CD14-positive monocyte (primary cell): ENCODE measurements around the gene PRCP. TPM values are rescaled to one million over a fixed set of nuclear protein-coding genes. Genes with fewer than 3 reads are reported as not detected.
A peak's percentile ranks its signal among the peaks of the same experiment; 100 is the strongest.

Experiments used
- DNase-seq, 3 donors: peaks; one replicate each; pipeline ENCODE4 v3.0.0-alpha.2; 2011 to 2022
- H2AFZ ChIP-seq: 2 replicates; pipeline ENCODE4 v1.6.0; 2012; ENCODE audit warnings: mild to moderate bottlenecking, low read depth, low read length, inconsistent platforms; ENCODE audit not compliant: insufficient read depth, poor library complexity, severe bottlenecking
- H3K27ac ChIP-seq, 2 donors: 1 replicate in 1 of 2; 2 replicates in 1 of 2; pipeline ENCODE4 v1.5.1; 2012 to 2013; ENCODE audit warnings: low read length in 2 of 2, control low read depth in 1 of 2, inconsistent platforms in 1 of 2, low read depth in 1 of 2, mild to moderate bottlenecking in 1 of 2
- H3K27me3 ChIP-seq, 2 donors: one replicate each; pipeline versions ENCODE4 v1.6.0 to v1.6.1; 2011 to 2013; ENCODE audit warnings: low read length in 2 of 2; ENCODE audit not compliant: control insufficient read depth in 2 of 2, insufficient read depth in 2 of 2
- H3K36me3 ChIP-seq, 2 donors: replicated peaks in 1 of 2; 1 replicate in 1 of 2; 2 replicates in 1 of 2; pipeline versions ENCODE4 v1.5.1 to v1.6.1; 2012 to 2013; ENCODE audit warnings: low read length in 2 of 2, control low read depth in 1 of 2, inconsistent platforms in 1 of 2, mild to moderate bottlenecking in 1 of 2; ENCODE audit not compliant: insufficient read depth in 2 of 2, control insufficient read depth in 1 of 2
- H3K4me1 ChIP-seq, 2 donors: 1 replicate in 1 of 2; 2 replicates in 1 of 2; pipeline versions ENCODE4 v1.5.1 to v1.6.1; 2012 to 2013; ENCODE audit warnings: low read length in 2 of 2, control low read depth in 1 of 2, inconsistent platforms in 1 of 2, mild to moderate bottlenecking in 1 of 2, moderate library complexity in 1 of 2; ENCODE audit not compliant: insufficient read depth in 2 of 2, control insufficient read depth in 1 of 2
- H3K4me2 ChIP-seq: replicated peaks from 2 replicates; pipeline ENCODE3; 2012; ENCODE audit warnings: low read length, moderate library complexity, mild to moderate bottlenecking; ENCODE audit not compliant: poor library complexity, severe bottlenecking; ENCODE audit errors: extremely low read depth
- H3K4me3 ChIP-seq, 3 experiments: fragments of 200-600 bp in 1 of 3; sonication (generic) in 1 of 3; replicated peaks in 1 of 3; 1 replicate in 2 of 3; 2 replicates in 1 of 3; pipeline ENCODE4 v1.5.1; 2011 to 2013; ENCODE audit warnings: low read length in 3 of 3, mild to moderate bottlenecking in 3 of 3, control low read depth in 2 of 3, low read depth in 2 of 3, inconsistent platforms in 1 of 3, moderate library complexity in 1 of 3
- H3K79me2 ChIP-seq: 2 replicates; pipeline ENCODE4 v1.6.0; 2012; ENCODE audit warnings: mild to moderate bottlenecking, control low read depth, inconsistent platforms, low read length, moderate library complexity; ENCODE audit not compliant: insufficient read depth
- H3K9ac ChIP-seq: 2 replicates; pipeline ENCODE4 v1.6.0; 2017; ENCODE audit warnings: low read length, mild to moderate bottlenecking; ENCODE audit not compliant: insufficient read depth, poor library complexity, severe bottlenecking
- H3K9me3 ChIP-seq, 2 donors: replicated peaks in 1 of 2; 1 replicate in 1 of 2; 2 replicates in 1 of 2; pipeline versions ENCODE4 v1.5.1 to v1.6.1; 2012 to 2013; ENCODE audit warnings: low read length in 2 of 2, control low read depth in 1 of 2; ENCODE audit not compliant: control insufficient read depth in 1 of 2, insufficient read depth in 1 of 2
- H4K20me1 ChIP-seq: 2 replicates; pipeline ENCODE4 v1.6.0; 2012; ENCODE audit warnings: mild to moderate bottlenecking, low read length, control low read depth, moderate library complexity; ENCODE audit not compliant: insufficient read depth
- H3K27ac Mint-ChIP-seq, 7 donors: one replicate each; pipeline ENCODE4 v1.8.0; 2020; ENCODE audit warnings: mild to moderate bottlenecking in 7 of 7, mixed read lengths in 7 of 7, moderate library complexity in 6 of 7, inconsistent platforms in 2 of 7
- H3K27me3 Mint-ChIP-seq, 3 donors: one replicate each; pipeline ENCODE4 v1.8.0; 2021 to 2022; ENCODE audit warnings: low read depth in 3 of 3, mild to moderate bottlenecking in 3 of 3, mixed read lengths in 3 of 3, moderate library complexity in 3 of 3, inconsistent platforms in 1 of 3
- H3K36me3 Mint-ChIP-seq, 2 donors: one replicate each; pipeline ENCODE4 v1.8.0; 2020; ENCODE audit warnings: mixed read lengths in 2 of 2, inconsistent platforms in 1 of 2, mild to moderate bottlenecking in 1 of 2
- H3K4me1 Mint-ChIP-seq: one replicate; pipeline ENCODE4 v1.8.0; 2020; ENCODE audit warnings: mild to moderate bottlenecking, mixed read lengths
- H3K4me3 Mint-ChIP-seq, 2 donors: one replicate each; pipeline ENCODE4 v1.8.0; 2020; ENCODE audit warnings: mild to moderate bottlenecking in 2 of 2, mixed read lengths in 2 of 2, moderate library complexity in 1 of 2
- H3K9me3 Mint-ChIP-seq, 7 donors: one replicate each; pipeline ENCODE4 v1.8.0; 2020 to 2022; ENCODE audit warnings: mixed read lengths in 7 of 7, mild to moderate bottlenecking in 6 of 7, moderate library complexity in 6 of 7, inconsistent platforms in 2 of 7
- WGBS: methylation state at CpG from one replicate; pipeline ENCODE4 v1.1.5; 2013; ENCODE audit warnings: missing lambda C conversion rate; ENCODE audit not compliant: insufficient coverage; 5-methylcytosine and 5-hydroxymethylcytosine counted together
- intact Hi-C, 2 donors: fragments of 100-400 bp; cut with micrococcal nuclease; formaldehyde crosslinking; loops; one replicate each; pipeline versions ENCODE4 v1.15.0 to v1.15.1; 2023
- polyA plus RNA-seq, 3 donors: library from polyadenylated mRNA; depleted of rRNA in 1 of 3; unstranded in 2 of 3; stranded (reverse) in 1 of 3; fragments of 300-500 nt in 2 of 3; fragments of >200 nt in 1 of 3; fragmentation: Illumina TruSeq in 2 of 3; gene quantifications; 1 replicate in 2 of 3; 2 replicates in 1 of 3; pipeline ENCODE4 v1.2.3, GENCODE V29; 2012 to 2021
- TF ChIP-seq, protein P1 (sequence below): fragments of 200-600 bp; IDR thresholded peaks from one replicate; pipeline ENCODE4 v1.8.0; 2022; ENCODE audit warnings: antibody characterized with exemption, mild to moderate bottlenecking

PRCP gene
- polyA plus RNA-seq, 3 donors: 68.0 to 228 (median 186) TPM

DNA sequence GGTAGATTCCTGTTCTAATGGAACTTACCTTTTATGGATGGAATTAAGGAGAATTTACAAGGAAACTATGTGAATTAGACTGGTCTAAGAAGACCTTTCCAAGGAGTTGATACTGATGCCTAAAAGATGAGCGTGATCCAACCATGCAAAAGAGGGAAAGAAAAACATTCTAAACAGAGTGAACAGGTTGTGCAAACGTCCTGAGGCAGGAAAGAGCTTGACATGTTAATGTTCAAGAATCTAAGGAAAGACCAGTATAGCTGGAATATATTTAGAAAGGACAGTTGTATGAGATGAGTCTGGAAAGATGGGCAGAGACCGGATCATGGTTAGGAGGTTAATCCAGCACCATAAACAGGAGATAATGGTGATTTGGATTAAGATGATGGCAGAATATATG is 2.6 kb upstream of the PRCP start:
- Mint-ChIP-seq H3K4me1 (peaks cover 46% of the 10 kb centered on the region), H3K4me3 (no peak overlapping the region), H3K9me3 (peaks cover 0 to 1% (median 0%) of the 10 kb centered on the region in 7 donors), H3K27ac (peak overlapping the region in 1 of 7 donors; percentile 100), H3K27me3 (peaks cover 0 to 2% (median 0%) of the 10 kb centered on the region in 3 donors), H3K36me3 (peaks cover 18 to 30% of the 10 kb centered on the region in 2 donors)
- peaks cover 73% of the 10 kb centered on the region for H3K79me2 ChIP-seq
- intact Hi-C loops: loop anchor here (5.0 to 10.0 kb wide), 4 partner anchors 36 to 384 kb away; partner anchors contain the start of genes CCDC90B (in 2 of the 2), PCF11 (in 1 of the 2) and RAB30 (in 1 of the 2)
- no peak overlapping the region for H3K27ac ChIP-seq
- TF ChIP-seq, protein P1, sequence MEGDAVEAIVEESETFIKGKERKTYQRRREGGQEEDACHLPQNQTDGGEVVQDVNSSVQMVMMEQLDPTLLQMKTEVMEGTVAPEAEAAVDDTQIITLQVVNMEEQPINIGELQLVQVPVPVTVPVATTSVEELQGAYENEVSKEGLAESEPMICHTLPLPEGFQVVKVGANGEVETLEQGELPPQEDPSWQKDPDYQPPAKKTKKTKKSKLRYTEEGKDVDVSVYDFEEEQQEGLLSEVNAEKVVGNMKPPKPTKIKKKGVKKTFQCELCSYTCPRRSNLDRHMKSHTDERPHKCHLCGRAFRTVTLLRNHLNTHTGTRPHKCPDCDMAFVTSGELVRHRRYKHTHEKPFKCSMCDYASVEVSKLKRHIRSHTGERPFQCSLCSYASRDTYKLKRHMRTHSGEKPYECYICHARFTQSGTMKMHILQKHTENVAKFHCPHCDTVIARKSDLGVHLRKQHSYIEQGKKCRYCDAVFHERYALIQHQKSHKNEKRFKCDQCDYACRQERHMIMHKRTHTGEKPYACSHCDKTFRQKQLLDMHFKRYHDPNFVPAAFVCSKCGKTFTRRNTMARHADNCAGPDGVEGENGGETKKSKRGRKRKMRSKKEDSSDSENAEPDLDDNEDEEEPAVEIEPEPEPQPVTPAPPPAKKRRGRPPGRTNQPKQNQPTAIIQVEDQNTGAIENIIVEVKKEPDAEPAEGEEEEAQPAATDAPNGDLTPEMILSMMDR: no peak
- H3K27me3 ChIP-seq: no peaks in the 10 kb centered on the region
- H2AFZ ChIP-seq: no peak overlapping the region
- no peaks in the 10 kb centered on the region for H3K9me3 ChIP-seq
- H3K9ac ChIP-seq: no peak overlapping the region
- H3K4me1 ChIP-seq: peaks cover 45 to 57% of the 10 kb centered on the region in 2 donors
- 67% methylated on average over 3 of the region's 3 CpGs for WGBS
- no peak overlapping the region for H3K4me3 ChIP-seq
- no peak overlapping the region for H3K4me2 ChIP-seq
- no peak for DNase-seq
- peaks cover 15% of the 10 kb centered on the region for H4K20me1 ChIP-seq
- H3K36me3 ChIP-seq: peaks cover 0 to 19% of the 10 kb centered on the region in 2 donors

DNA sequence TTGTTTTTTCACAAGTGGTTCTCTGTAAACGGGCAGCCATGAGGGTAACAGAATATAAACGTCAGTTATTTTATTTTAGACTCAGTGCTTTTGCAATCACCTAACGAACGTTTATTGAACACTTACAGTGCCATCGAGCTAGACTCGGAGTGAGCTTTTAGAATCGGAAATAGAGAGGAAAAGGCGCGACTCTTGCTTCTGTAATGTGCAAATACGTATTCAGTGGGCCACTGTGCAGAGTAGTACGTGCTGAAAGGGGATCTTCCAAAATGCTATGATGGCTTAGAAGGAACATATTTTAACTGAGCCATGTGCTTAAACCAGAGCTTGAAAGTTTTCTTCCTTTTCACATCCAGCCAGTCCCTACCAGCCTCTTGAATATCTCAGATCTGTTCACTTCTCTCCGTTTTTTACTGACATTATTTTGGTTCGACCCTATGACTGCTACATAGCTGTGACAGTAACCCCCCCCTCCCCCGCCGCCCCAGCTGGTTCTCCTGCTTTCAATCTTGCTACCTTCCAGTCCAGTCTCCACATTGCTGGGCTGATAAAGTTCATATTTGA is 1.8 kb upstream of the PRCP start:
- Histone ChIP-seq H2AFZ (no peak overlapping the region), H3K36me3 (peaks cover 2 to 24% of the 10 kb centered on the region in 2 donors), H3K27me3 (no peaks in the 10 kb centered on the region), H3K27ac (peak overlapping the region; percentile 99), H3K4me1 (peaks cover 46 to 57% of the 10 kb centered on the region in 2 donors), H3K9ac (no peak overlapping the region), H3K4me3 (peak overlapping the region; percentile 76 to 89 (median 78)), H3K79me2 (peaks cover 80% of the 10 kb centered on the region), H3K4me2 (peak overlapping the region; percentile 89), H3K9me3 (no peaks in the 10 kb centered on the region), H4K20me1 (peaks cover 21% of the 10 kb centered on the region)
- H3K27ac Mint-ChIP-seq: peak overlapping the region in 6 of 7 donors; percentile 100
- H3K4me1 Mint-ChIP-seq: peaks cover 43% of the 10 kb centered on the region
- intact Hi-C loops: loop anchor here (2.0 to 10.0 kb wide), 6 partner anchors 35 to 385 kb away; partner anchors contain the start of genes CCDC90B (in 2 of the 2), PCF11 (in 2 of the 2) and RAB30 (in 1 of the 2)
- peaks cover 0 to 2% (median 0%) of the 10 kb centered on the region in 3 donors for H3K27me3 Mint-ChIP-seq
- DNase-seq: no peak
- TF ChIP-seq, protein P1: no peak
- H3K4me3 Mint-ChIP-seq: peak overlapping the region; percentile 99 to 100
- WGBS: 3% methylated on average over 11 of the region's 15 CpGs
- peaks cover 0 to 1% (median 0%) of the 10 kb centered on the region in 7 donors for H3K9me3 Mint-ChIP-seq
- H3K36me3 Mint-ChIP-seq: peaks cover 24 to 34% of the 10 kb centered on the region in 2 donors
